Measurements from ENCODE around the gene FSD1.

Gene FSD1

DNA sequence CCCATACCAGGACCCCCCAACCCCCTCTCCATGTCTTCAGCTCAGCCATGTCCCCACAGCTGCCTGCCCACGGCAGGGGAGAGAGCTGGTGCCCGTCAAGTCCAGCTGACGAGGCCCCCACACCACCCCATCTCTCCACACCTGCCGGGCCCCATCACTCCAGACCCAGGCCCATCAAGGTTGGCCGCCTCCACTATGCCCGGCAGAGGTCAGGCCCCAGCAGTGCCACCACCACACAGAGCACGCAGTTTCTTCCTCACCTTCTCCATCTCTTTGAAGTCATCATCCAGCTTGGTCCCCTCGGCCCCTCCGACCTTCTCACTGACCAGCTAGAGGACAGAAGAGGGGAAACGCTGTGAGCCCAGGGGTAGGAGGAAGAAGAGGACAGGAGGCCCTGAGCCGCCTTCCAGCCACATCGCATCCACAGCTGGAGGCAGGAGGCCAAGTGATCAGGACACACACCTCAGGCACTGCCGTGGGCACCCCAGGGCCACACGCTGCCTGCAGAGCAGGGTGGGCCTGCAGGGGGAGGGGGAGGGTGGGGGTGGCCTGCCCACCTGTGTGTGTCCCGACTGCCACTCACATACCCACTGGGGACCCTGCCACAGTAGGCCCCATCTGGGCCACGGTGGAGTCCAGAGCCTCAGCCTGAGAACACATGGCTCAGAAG lies 62.4 kb downstream of the FSD1 start:
- DNase-seq = no peak

- DNase-seq = no peak
These were observed 62.9 kb downstream of the FSD1 start for GRCh38 chr19:4367336-4367723.

GRCh38 chr19:4367781-4368127 lies 63.4 kb downstream of the FSD1 start:
- no peak for DNase-seq

DNA sequence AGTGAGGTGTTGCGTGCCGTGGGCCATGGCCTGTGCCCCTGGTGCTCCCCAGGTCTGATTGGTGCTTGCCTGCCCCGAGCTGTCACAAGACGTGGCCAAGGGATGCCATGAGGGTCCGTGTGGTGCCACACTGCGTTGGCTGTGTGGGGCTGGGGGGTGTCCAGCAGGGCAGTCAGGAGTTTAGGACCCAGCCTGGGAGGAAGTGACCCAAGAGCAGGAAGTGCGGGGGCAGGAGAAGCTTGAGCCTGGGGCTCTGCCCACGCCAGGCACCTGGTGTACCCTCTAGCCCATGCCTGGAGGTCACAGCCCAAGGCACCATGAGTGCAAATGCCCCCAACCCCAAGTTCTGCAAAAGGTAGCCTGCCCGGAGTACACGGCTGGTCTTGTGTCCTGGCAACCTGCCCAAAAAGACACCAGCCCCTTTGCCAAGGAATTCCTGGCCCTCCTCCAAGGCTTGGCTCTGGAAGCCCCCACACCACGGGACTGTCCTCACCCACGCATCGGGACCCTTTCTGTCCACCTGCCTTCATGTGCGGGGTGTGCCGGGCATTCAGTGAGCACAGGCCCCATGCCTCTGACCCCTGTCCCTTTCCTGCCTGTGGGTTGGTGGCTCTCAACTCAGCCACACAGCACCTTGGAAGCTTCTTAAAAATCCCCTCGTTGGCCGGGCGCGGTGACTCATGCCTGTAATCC lies 63.9 kb downstream of the FSD1 start:
- no peak for DNase-seq

- no peak for DNase-seq
These were observed 64.9 kb downstream of the FSD1 start for GRCh38 chr19:4369109-4369887.

- no peak for DNase-seq
These were observed 65.5 kb downstream of the FSD1 start for GRCh38 chr19:4369888-4370260.

- no peak for DNase-seq
These were observed 66.1 kb downstream of the FSD1 start for GRCh38 chr19:4370418-4371041.

GRCh38 chr19:4371247-4372164 lies 67.1 kb downstream of the FSD1 start:
- no peak for DNase-seq

GRCh38 chr19:4372165-4373012 lies 68.0 kb downstream of the FSD1 start:
- DNase-seq = no peak

DNA sequence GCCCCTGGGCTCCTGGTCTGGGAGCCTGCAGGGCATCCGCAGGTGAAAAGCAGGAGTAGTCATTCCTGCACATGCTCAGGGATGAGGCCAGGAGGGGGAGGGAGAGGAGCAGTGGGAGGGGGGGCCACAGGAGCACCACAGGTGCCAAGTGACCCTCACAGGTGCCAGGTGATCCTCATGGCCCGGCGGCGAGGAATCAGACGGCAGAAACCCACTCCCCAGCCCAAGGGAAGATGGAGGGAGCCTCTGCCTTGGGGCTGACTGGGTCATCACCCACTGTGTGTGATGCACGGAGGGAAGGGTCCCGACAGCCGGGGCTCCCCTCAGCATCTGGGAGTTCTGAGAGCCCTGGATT lies 68.6 kb downstream of the FSD1 start:
- no peak for DNase-seq

All from NCI-H1436 (cell line).